ENCODE data around the gene MRPS17.

GRCh38 chr7:55912748-55913158 is 38.9 kb upstream of the MRPS17 start:
- TF ChIP-seq, protein P1, sequence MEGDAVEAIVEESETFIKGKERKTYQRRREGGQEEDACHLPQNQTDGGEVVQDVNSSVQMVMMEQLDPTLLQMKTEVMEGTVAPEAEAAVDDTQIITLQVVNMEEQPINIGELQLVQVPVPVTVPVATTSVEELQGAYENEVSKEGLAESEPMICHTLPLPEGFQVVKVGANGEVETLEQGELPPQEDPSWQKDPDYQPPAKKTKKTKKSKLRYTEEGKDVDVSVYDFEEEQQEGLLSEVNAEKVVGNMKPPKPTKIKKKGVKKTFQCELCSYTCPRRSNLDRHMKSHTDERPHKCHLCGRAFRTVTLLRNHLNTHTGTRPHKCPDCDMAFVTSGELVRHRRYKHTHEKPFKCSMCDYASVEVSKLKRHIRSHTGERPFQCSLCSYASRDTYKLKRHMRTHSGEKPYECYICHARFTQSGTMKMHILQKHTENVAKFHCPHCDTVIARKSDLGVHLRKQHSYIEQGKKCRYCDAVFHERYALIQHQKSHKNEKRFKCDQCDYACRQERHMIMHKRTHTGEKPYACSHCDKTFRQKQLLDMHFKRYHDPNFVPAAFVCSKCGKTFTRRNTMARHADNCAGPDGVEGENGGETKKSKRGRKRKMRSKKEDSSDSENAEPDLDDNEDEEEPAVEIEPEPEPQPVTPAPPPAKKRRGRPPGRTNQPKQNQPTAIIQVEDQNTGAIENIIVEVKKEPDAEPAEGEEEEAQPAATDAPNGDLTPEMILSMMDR (IDR thresholded peaks at IDR 0.05) = no peak
- TF ChIP-seq POLR2A (IDR thresholded peaks at IDR 0.05) = no peak

Data from heart left ventricle (tissue), 13 donors.